NCI-H2029 (cell line): ENCODE data around the gene PLD2.
"Not testable (repeated sequence)": the region's sequence is repeated elsewhere in the genome, so short reads cannot be mapped to it uniquely, and the experiment has no call there.

Experiments
- DNase-seq: peaks from one replicate; lab custom pipeline; 2025; lab: John Stamatoyannopoulos, UW

Gene PLD2

DNA sequence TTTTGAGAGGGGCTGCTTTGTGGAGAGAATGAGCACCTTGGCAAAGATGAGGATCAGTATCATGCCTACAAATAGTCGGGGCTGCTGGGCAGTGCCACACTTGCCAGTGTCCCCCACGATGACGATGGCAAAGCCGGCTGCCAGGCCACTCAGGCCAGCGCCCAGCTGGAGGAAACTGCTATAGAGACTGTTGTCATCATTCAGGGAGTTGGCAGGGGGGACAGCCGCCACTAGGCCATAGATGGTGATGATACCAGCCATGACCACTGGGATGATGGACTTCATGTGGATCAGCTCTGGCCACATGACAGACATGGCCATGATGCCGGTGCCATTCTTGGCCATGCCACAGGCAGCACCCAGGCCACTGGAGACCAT, 50.0 kb downstream of the PLD2 start:
- no peak for DNase-seq

GRCh38 chr17:4857347-4857746, 50.4 kb downstream of the PLD2 start:
- DNase-seq, result not testable (repeated sequence)

DNA sequence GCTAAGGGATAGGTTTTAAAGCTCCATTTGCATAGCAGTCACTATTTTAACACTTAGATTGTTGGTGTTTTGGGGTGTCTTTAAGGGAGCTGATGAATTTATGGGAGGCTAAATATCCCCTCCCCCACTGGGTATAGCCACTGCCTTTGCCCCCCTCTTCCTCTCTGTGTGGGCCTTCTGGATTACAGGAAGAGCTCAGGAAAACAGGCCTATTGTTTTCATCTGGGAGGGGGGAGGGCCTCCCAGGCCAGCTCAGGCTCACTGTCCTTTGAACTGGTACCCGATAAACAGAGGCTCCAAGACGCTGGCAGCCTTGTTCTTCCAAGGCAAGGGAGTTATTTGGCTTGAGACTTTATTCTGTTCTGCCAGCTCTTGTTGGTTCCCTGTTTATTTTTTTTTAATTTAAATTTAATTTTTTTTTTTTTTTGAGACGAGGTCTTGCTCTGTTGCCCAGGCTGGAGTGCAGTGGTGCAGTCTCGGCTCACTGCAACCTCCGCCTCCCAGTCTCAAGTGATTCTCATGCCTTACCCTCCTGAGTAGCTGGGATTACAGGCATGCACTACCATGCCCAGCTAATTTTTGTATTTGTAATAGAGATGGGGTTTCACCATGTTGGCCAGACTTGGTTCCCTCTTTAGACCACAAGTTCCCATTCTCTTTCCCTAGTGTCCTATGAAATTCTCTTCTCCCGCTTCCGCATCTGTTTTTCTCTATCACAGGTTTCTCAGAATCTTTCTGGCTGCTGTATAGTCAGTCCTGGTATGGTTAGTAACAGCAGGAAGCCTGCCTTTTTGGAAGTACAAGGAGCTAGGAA, 51.3 kb downstream of the PLD2 start:
- peak; percentile 14 for DNase-seq

GRCh38 chr17:4858882-4859260, 51.9 kb downstream of the PLD2 start:
- DNase-seq, result no peak

DNA sequence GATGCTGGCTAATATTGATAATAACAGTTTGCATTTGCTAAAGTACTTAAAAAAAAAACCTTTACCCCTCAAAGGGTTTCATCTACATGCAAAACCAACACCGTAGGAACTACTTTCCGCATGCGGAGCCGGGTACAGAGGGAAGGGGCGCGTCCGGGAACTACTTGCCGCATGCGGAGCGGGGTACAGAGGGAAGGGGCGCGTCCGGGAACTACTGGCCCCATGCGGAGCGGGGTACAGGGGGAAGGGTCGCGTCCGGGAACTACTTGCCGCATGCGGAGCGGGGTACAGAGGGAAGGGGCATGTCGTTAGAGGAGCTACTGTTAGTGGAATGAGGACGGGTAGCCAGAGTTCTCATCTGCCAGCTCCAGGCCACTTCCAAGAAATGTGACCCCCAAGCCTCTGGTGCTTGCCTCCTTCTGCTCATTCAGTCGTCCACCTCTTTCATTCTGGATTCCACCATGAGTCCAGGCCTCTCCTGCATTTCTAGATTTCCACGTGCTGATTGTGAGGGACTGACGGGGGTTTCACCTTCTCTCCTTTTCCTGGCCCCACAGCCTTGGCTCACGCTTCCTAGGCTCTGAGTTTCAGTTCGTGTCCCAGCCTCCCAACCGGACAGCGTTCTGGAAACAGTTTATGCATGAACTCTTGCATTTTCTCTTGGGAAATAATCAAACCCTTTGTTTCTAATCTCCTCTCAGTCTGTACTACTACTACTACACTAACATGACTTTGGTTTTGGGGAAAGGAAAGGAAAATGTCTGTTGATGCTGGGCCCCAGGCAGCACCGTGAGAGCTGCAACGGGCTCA, 53.1 kb downstream of the PLD2 start:
- no peak for DNase-seq

- no peak for DNase-seq
Measured at GRCh38 chr17:4860651-4861050, 53.7 kb downstream of the PLD2 start.

DNA sequence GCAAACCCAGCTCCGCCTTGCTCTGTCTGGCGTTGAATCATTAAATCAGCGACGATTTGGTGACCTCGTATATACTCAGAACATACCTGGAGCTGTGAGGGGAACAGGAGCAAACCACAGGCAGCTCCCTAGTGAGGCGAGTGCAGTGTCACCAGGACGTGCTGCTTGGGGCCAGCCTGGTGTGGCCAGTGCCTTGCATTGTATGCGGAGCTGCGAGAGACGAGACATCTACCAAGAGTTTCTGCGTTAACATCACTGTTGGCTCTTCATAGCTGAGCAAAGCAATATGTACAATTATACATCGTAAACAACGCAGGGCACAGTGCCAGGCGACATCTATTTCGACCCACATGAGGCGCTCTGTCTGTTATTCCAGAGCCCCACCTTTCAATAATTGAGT, 54.1 kb downstream of the PLD2 start:
- no peak for DNase-seq

DNA sequence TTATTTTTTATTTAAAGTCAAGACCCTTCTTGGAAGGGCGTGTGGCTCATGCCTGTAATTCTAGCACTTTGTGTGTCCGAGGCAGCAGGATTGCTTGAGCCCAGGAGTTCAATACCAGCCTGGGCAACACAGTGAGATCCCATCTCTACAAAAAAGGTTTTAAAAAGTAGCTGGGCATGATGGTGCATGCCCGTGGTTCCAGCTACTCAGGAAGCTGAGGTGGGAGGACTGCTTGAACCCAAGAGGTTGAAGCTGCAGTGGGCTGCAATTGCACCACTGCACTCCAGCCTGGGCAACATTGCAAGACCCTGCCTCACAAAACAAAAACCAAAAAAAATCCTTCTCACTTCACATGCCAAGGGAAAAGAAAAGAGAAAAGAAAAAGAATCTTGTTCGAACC, 55.8 kb downstream of the PLD2 start:
- no peak for DNase-seq

GRCh38 chr17:4863321-4863720, 56.4 kb downstream of the PLD2 start:
- DNase-seq, result no peak

DNA sequence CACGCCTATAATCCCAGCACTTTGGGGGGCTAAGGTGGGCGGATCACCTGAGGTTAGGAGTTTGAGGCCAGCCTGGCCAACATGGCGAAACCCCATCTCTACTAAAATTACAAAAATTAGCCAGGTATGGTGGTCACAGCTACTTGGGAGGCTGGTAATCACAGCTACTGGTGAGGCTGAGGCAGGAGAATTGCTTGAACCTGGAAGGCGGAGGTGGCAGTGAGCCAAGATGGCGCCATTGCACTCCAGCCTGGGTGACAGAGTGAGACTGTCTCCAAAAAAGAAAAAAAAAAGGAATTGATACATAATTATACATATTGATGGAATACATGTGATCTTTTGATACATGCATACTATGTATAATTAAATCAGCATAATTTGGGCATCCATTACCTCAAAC, 60.6 kb downstream of the PLD2 start:
- DNase-seq, result not testable (repeated sequence)

GRCh38 chr17:4869058-4869998, 62.4 kb downstream of the PLD2 start:
- not testable (repeated sequence) for DNase-seq

GRCh38 chr17:4870855-4871254, 63.9 kb downstream of the PLD2 start:
- DNase-seq, result no peak

DNA sequence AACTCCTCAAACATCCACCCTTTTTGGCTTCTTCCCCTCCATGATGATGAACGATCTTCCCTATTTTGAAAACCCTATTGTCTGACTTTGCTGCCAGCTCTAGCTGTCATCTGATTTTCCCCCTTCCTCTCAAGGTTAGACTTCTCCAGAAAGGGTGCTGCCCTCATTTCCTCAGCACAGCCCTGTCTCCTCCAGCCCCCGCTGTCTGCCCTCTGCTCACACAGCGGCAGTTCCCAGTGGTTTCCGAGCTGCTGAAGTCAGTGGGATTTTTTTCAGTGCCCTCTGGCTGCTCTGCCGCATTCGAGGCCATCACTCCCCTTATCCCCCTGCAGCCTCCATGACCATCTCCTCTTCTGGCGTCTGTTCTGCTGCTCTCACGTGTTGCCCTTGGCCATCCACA, 65.8 kb downstream of the PLD2 start:
- no peak for DNase-seq
